CD4-positive, alpha-beta T cell treated with Interferon alpha-2 for 1 hour (primary cell): Measurements from ENCODE around the gene JMJD1C.
"Not testable (repeated sequence)": the region's sequence is repeated elsewhere in the genome, so short reads cannot be mapped to it uniquely, and the experiment has no call there.

Experiments used
- DNase-seq, 2 donors: peaks; one replicate each; pipeline ENCODE4 v3.0.0-alpha.2; 2020 to 2022

The JMJD1C gene

GRCh38 chr10:63155388-63156020 is 310.3 kb downstream of the JMJD1C start:
- no peak for DNase-seq

DNA sequence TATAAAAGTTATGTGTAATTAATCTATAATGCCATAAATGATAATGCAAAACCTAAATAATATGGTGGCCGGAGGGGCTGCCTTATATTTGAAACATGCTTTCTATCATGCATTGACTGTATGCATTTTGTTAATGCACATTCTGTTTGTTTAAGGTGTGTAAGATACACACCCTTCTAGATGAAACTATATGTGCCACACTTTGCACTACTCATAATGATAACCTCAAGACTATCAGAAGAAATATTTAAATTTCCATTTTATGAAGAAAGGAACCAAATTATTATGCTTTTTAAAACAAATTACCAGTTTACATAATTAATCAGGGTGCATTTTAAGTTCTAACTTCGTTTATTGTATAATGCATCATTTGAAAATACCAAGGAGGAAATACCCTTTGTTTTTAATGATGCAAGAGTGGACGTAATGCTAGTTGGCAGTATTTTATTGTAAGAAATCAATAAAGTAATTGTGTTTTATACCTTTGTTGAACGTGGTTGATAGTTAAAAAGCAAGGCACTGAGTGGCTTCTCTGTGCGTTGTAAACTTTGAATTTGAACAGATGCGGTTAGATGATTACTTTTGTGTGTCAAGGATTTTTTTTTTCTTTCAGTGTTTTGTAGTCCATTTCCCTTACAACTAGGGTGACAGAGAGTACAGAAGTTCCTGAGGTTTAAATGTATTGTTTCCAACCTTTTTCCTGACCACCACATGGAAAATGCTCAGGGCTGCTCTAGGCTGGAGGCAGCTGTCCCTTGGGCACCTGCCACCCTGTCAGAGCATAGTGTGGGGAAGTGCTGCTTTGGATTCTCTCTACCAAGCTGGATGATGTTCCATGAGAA is 311.0 kb downstream of the JMJD1C start:
- DNase-seq, result no peak

DNA sequence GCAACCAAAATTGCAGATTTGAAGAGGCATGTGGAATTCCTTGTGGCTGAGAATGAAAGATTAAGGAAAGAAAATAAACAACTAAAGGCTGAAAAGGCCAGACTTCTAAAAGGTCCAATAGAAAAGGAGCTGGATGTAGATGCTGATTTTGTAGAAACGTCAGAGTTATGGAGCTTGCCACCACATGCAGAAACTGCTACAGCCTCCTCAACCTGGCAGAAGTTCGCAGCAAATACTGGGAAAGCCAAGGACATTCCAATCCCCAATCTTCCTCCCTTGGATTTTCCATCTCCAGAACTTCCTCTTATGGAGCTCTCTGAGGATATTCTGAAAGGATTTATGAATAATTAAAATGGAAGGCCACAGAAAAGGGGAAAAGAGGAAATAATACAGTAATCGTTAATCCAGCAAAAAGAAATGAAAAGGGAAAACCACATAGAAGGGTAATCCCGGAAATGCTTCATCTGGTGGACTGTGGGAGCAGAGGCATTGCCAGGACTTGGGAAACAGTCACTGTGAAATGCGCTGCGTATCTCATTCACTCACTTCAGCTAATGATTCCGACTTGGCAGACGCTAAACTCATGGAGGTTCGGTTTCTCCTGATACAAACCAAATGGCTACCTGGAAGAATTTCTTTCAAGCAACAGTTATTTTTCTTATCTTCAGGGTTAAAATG is 311.8 kb downstream of the JMJD1C start:
- DNase-seq, result not testable (repeated sequence)

DNA sequence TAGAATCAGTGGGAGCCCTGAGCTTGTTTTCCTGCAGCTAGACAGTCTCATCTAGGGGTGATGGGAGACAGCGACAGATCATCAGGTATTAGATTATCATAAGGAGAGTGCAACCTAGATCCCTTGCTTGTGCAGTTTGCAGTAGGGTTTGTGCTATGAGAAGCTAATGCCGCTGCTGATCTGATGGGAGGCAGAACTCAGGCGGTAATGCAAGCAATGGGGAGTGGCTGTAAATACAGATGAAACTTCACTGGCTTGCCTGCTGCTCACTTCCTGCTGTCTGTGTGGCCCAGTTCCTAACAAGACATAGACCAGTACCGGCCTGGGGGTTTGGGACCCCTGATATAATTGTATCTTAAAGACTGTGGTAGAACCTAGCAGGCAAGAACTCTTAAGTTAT is 315.0 kb downstream of the JMJD1C start:
- DNase-seq, result no peak

- no peak for DNase-seq
Measured at GRCh38 chr10:63146503-63146902, 319.3 kb downstream of the JMJD1C start.

DNA sequence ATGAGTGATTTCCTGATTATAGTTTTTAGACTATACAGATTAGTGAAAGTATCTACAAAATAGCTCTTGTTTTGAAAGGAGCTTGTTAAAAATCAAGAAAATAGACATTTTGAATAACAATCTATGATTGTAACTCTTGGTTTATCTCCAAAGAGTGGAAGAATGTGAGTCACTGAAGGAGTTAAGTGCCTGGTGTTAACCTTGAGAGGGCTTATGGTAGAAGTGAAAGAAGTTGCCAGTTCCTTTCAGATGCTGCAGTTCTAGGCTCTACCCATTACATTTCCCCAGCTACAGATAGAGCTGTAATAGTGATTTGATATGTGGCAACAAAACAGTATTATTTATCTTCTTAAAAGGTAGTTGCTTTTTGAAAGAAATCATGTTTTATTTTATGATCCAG is 320.0 kb downstream of the JMJD1C start:
- no peak for DNase-seq

GRCh38 chr10:63143987-63144386 is 321.8 kb downstream of the JMJD1C start:
- no peak for DNase-seq

DNA sequence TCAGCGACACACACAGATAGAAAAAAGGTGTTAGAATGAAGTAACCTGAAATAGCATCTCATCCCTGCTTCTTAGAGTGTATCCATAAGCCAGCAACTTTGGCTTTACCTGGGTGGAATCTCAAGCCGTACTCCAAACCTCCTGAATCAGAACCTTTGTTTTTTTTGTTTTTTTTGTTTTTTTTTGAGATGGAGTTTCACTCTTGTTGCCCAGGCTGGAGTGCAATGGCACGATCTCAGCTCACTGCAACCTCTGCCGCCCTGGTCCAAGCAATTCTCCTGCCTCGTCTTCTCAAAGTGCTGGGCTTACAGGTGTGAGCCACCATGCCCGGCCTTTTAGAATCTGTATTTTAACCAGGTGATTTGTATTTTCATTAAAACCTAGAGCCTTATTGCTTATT is 323.6 kb downstream of the JMJD1C start:
- no peak for DNase-seq

DNA sequence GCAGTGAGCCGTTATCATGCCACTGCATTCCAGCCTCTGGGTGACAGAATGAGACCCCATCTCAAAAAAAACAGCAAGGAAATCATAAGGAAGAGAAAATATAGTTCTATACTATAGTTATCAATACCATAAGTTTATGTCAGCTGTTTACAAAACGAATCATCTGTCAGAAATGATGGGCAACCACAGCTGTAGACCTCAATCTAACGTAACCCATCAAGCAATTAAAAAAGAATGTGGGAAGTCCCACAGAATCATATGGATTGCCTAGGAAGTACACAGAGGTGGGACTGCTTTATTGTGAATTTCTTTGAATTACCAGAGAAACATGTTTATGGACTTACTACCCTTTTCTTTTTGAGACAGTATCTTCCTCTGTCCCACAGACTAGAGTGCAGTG is 325.7 kb downstream of the JMJD1C start:
- DNase-seq, result no peak

DNA sequence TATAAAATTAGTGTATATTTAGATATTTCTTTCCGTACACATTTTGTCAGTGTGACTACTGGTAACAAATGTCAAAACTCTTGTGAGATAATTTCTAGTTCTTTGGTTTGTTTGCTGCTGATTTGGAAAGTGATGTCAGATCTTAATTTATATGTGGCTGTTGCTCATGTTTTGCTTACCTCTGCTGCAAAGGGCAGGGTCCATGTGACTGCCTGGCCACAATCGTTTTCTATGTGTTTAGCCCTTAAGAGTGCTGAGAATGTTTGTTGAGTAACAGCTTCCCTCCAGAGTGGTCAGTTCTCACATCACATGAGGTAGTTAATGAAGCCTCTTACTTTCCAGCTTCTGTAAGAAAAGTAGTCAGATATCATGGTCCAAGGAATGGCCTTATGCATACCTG is 328.5 kb downstream of the JMJD1C start:
- DNase-seq, result no peak

- DNase-seq, result no peak
Measured at GRCh38 chr10:63133821-63134557, 331.8 kb downstream of the JMJD1C start.

- peak; percentile 98 for DNase-seq
Measured at GRCh38 chr10:63133056-63133820, 332.5 kb downstream of the JMJD1C start, which contains the start of gene NRBF2. NRBF2 (plus strand) TSS chr10:63133328; CDS start chr10:63133471, 143 bp downstream.

GRCh38 chr10:63132651-63133055 is 333.1 kb downstream of the JMJD1C start:
- DNase-seq, result no peak

GRCh38 chr10:63129888-63130287 is 335.9 kb downstream of the JMJD1C start:
- no peak for DNase-seq

- DNase-seq, result no peak
Measured at GRCh38 chr10:63128443-63128842, 337.3 kb downstream of the JMJD1C start.

DNA sequence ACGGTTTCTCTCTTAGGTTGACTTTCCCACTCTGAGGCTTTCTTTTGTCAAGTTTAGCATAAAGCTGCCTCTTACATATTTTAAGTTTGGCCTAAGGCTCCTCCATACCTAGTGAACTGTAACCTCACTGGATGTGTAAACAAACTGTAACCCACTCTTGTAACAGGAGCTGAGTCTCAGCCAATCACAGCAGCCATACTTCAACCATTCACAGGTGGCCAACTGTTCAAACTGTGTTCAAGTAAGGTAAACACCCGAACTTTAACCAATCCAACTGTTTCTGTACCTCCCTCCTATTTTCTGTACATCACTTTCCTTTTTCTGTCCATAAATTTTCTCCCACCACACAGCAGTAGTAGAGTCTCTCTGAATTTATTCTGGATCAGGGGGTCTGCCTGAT is 340.3 kb downstream of the JMJD1C start:
- DNase-seq, result no peak

DNA sequence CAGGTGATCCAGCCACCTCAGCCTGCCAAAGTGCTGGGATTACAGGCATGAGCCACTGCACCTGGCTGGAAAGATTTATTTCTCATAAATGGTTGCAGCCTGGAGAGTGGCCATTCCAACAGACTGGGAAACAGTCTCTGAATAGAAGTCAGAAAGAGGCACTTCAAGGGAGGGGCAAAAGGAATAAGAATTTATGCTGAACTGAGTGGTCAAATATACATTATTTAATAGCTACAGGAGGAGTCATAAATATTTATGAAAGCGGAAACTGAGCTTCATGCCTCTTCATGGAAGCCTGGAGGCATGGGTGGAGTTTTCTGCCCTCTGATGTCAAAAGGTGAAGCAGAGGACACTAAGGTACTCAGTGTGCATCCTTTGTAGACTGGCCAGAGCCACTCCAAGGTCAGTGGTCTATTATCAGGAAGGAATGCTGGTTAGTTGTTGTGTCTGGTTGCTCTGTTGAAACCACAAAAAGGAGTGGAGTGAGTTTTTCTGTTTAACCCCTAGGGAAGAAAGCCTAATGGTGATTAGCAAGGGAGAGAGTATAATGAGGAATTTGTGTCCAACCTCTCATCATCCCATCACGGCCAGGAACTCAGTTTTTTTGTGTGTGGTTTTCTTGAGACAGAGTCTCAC is 341.9 kb downstream of the JMJD1C start:
- no peak for DNase-seq

- no peak for DNase-seq
Measured at GRCh38 chr10:63120554-63120953, 345.2 kb downstream of the JMJD1C start.

DNA sequence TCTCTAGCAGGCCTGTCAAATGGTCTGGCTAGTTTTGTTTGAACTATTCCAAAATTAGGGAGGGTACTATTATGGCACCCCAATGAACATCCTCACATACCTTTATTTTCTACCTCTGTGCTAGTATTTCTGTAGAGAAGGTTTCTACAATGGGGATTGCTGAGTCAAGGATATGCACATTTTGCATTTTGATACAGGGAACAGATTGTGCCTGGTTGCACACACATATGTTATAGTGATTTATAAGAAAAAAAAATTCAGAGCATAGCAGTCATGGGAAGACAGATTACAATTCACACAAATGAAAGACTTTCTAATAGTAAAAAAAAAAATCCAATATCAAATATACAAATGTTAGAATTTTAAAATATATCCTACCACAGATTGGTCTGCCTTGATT is 346.7 kb downstream of the JMJD1C start:
- DNase-seq, result no peak
